Keratinocyte (primary cell): ENCODE data around the gene UQCR10. TPM values are rescaled to one million over a fixed set of nuclear protein-coding genes. Genes with fewer than 3 reads are reported as not detected.

Experiments
- DNase-seq: peaks from one replicate; pipeline ENCODE4 v3.0.0-alpha.2; 2011; ENCODE audit warnings: low read depth, missing footprints, low spot score
- FAIRE-seq: peaks from 2 replicates; lab custom pipeline; 2011; peaks lifted over from hg19 to GRCh38; lab: Jason Lieb, UNC
- H2AFZ ChIP-seq: 2 replicates; pipeline ENCODE4 v1.6.0; 2012; ENCODE audit warnings: low read length, control low read depth, inconsistent platforms; ENCODE audit not compliant: control insufficient read depth
- H3K27ac ChIP-seq: 2 replicates; pipeline ENCODE4 v1.5.1; 2011; ENCODE audit warnings: low read length; ENCODE audit not compliant: control insufficient read depth, insufficient read depth
- H3K27me3 ChIP-seq: 3 replicates; pipeline ENCODE4 v1.6.0; 2011; ENCODE audit warnings: low read length; ENCODE audit not compliant: control insufficient read depth, insufficient read depth; ENCODE audit errors: extremely low read depth
- H3K36me3 ChIP-seq, 2 experiments: 2 replicates in 1 of 2; 3 replicates in 1 of 2; pipeline ENCODE4 v1.5.1; 2011; ENCODE audit warnings: low read length in 2 of 2, mild to moderate bottlenecking in 1 of 2; ENCODE audit not compliant: control insufficient read depth in 2 of 2, insufficient read depth in 2 of 2; ENCODE audit errors: extremely low read depth in 1 of 2
- H3K4me1 ChIP-seq: 3 replicates; pipeline ENCODE4 v1.5.1; 2011; ENCODE audit warnings: low read length; ENCODE audit not compliant: control insufficient read depth, insufficient read depth; ENCODE audit errors: extremely low read depth
- H3K4me2 ChIP-seq: 3 replicates; pipeline ENCODE4 v1.6.0; 2011; ENCODE audit warnings: low read depth, low read length; ENCODE audit not compliant: control insufficient read depth, insufficient read depth; ENCODE audit errors: extremely low read depth
- H3K4me3 ChIP-seq, 3 experiments: fragments of 200-600 bp in 1 of 3; sonication (generic) in 1 of 3; 2 replicates in 2 of 3; 3 replicates in 1 of 3; pipeline ENCODE4 v1.5.1; 2011 to 2016; ENCODE audit warnings: low read length in 3 of 3, mild to moderate bottlenecking in 3 of 3, control low read depth in 2 of 3, inconsistent platforms in 1 of 3, low read depth in 1 of 3, mixed read lengths in 1 of 3, mixed run types in 1 of 3, moderate library complexity in 1 of 3; ENCODE audit not compliant: control insufficient read depth in 2 of 3, insufficient read depth in 2 of 3; ENCODE audit errors: extremely low read depth in 1 of 3
- H3K79me2 ChIP-seq: 2 replicates; pipeline ENCODE4 v1.6.0; 2012; ENCODE audit warnings: low read length; ENCODE audit not compliant: control insufficient read depth, insufficient read depth
- H3K9ac ChIP-seq: 3 replicates; pipeline ENCODE4 v1.6.0; 2011; ENCODE audit warnings: low read length; ENCODE audit not compliant: control insufficient read depth, insufficient read depth; ENCODE audit errors: extremely low read depth
- H3K9me1 ChIP-seq: 3 replicates; pipeline ENCODE4 v1.6.0; 2011; ENCODE audit warnings: low read length; ENCODE audit not compliant: control insufficient read depth, insufficient read depth; ENCODE audit errors: extremely low read depth
- H3K9me3 ChIP-seq: 2 replicates; pipeline ENCODE4 v1.5.1; 2012; ENCODE audit warnings: low read depth, low read length; ENCODE audit not compliant: control insufficient read depth
- H4K20me1 ChIP-seq: 3 replicates; pipeline ENCODE4 v1.6.0; 2011; ENCODE audit warnings: low read length; ENCODE audit not compliant: control insufficient read depth, insufficient read depth; ENCODE audit errors: extremely low read depth
- EZH2 ChIP-seq: IDR thresholded peaks from one replicate; pipeline ENCODE4 v1.6.1; 2012; ENCODE audit warnings: inconsistent platforms, mild to moderate bottlenecking, low read length, moderate library complexity
- dilution Hi-C: fragments of 300-500 bp; cut with MboI; formaldehyde crosslinking; loops from one replicate; pipeline ENCODE4 v1.7.0; 2020; ENCODE audit warnings: low sequenced_read_pairs; ENCODE audit not compliant: extremely low pct_ligation_motif_present
- polyA plus RNA-seq, 5 experiments: library from polyadenylated mRNA; depleted of rRNA in 3 of 5; stranded (reverse) in 3 of 5; stranded (forward) in 1 of 5; unstranded in 1 of 5; fragments of >200 nt; gene quantifications; 1 replicate in 1 of 5; 2 replicates in 3 of 5; 3 replicates in 1 of 5; pipeline versions ENCODE4 v1.2.1 to v1.2.3, GENCODE V29; 2011 to 2012; ENCODE audit warnings: missing spikeins in 2 of 5, low read depth in 1 of 5, low replicate concordance in 1 of 5
- TF ChIP-seq, protein P1 (sequence below), 3 experiments: IDR thresholded peaks in 1 of 3; conservative IDR thresholded peaks in 1 of 3; optimal IDR thresholded peaks in 1 of 3; 2 replicates in 2 of 3; 3 replicates in 1 of 3; pipeline versions ENCODE3 to v1.5.1; 2011; ENCODE audit warnings: low read length in 3 of 3, mild to moderate bottlenecking in 3 of 3, moderate library complexity in 2 of 3, control low read depth in 1 of 3, inconsistent platforms in 1 of 3; ENCODE audit not compliant: insufficient read depth in 2 of 3; ENCODE audit errors: extremely low read depth in 1 of 3

The UQCR10 gene
- polyA plus RNA-seq, 1 donor (not counting 4 experiments of a cell fraction or from before 2014, with no cell fraction given) = 161 TPM

DNA sequence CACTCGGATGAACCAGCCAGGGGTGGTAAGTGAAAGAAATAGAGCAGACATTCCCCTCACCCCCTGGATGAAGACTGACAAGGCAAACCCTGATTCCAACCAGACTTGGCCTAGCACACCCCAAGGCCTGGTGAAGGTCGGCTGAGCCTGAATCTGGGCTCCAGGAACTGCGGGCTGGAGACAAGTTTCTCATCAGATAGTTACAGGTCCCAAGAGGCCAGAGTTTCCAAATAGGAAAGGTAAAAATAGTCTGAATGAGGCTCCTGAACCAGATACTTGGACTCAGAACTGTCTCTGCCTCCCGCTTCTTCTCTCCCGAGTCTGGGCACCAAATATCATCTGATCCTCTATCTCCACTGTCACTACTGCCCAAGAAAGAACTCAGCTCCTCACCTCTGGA, 8.2 kb upstream of the UQCR10 start:
- Histone ChIP-seq H3K4me3 (no peak overlapping the region), H3K79me2 (no peaks in the 10 kb centered on the region), H3K36me3 (no peaks in the 10 kb centered on the region), H3K9ac (no peak overlapping the region), H3K9me3 (no peaks in the 10 kb centered on the region), H3K4me1 (no peaks in the 10 kb centered on the region), H3K27ac (no peak overlapping the region), H2AFZ (no peak overlapping the region), H3K9me1 (no peaks in the 10 kb centered on the region), H3K4me2 (no peak overlapping the region), H3K27me3 (no peaks in the 10 kb centered on the region), H4K20me1 (no peaks in the 10 kb centered on the region)
- TF ChIP-seq, protein P1, sequence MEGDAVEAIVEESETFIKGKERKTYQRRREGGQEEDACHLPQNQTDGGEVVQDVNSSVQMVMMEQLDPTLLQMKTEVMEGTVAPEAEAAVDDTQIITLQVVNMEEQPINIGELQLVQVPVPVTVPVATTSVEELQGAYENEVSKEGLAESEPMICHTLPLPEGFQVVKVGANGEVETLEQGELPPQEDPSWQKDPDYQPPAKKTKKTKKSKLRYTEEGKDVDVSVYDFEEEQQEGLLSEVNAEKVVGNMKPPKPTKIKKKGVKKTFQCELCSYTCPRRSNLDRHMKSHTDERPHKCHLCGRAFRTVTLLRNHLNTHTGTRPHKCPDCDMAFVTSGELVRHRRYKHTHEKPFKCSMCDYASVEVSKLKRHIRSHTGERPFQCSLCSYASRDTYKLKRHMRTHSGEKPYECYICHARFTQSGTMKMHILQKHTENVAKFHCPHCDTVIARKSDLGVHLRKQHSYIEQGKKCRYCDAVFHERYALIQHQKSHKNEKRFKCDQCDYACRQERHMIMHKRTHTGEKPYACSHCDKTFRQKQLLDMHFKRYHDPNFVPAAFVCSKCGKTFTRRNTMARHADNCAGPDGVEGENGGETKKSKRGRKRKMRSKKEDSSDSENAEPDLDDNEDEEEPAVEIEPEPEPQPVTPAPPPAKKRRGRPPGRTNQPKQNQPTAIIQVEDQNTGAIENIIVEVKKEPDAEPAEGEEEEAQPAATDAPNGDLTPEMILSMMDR (optimal IDR thresholded peaks at IDR 0.05 in 1 of 3, IDR thresholded peaks at IDR 0.05 in 1 of 3, conservative IDR thresholded peaks at IDR 0.05 in 1 of 3; ENCODE audit: extremely low read depth in 1 of 3, insufficient read depth in 2 of 3, low read length in 3 of 3) = no peak
- TF ChIP-seq EZH2 = no peak
- dilution Hi-C loops = no loop called here
- DNase-seq = no peak
- no peak for FAIRE-seq

DNA sequence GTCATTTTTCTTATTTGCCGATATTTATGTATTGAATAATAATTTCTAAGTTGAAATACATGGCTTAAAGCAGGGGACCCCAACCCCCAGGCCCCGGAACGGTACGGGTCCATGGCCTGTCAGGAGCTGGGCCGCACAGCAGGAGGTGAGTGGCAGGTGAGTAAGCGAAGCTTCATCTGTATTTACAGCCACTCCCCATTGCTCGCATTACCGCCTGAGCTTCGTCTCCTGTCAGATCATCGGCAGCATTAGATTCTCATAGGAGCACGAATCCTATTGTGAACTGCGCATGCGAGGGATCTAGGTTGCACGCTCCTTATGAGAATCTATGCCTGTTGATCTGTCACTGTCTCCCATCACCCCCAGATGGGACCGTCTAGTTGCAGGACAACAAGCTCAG, 4.9 kb upstream of the UQCR10 start:
- Histone ChIP-seq H2AFZ (no peak overlapping the region), H3K9ac (no peak overlapping the region), H3K27me3 (no peaks in the 10 kb centered on the region), H3K4me3 (no peak overlapping the region), H4K20me1 (no peaks in the 10 kb centered on the region), H3K4me2 (no peak overlapping the region), H3K79me2 (peaks cover 11% of the 10 kb centered on the region), H3K27ac (no peak overlapping the region), H3K9me3 (no peaks in the 10 kb centered on the region), H3K4me1 (peaks cover 8% of the 10 kb centered on the region), H3K36me3 (no peaks in the 10 kb centered on the region), H3K9me1 (no peaks in the 10 kb centered on the region)
- no peak for TF ChIP-seq EZH2
- TF ChIP-seq, protein P1 (optimal IDR thresholded peaks at IDR 0.05 in 1 of 3, IDR thresholded peaks at IDR 0.05 in 1 of 3, conservative IDR thresholded peaks at IDR 0.05 in 1 of 3; ENCODE audit: extremely low read depth in 1 of 3, insufficient read depth in 2 of 3, low read length in 3 of 3) = no peak
- DNase-seq (no peak), FAIRE-seq (no peak)
- dilution Hi-C loops = no loop called here
